ENCODE measurements around the gene ZNF432.

DNA sequence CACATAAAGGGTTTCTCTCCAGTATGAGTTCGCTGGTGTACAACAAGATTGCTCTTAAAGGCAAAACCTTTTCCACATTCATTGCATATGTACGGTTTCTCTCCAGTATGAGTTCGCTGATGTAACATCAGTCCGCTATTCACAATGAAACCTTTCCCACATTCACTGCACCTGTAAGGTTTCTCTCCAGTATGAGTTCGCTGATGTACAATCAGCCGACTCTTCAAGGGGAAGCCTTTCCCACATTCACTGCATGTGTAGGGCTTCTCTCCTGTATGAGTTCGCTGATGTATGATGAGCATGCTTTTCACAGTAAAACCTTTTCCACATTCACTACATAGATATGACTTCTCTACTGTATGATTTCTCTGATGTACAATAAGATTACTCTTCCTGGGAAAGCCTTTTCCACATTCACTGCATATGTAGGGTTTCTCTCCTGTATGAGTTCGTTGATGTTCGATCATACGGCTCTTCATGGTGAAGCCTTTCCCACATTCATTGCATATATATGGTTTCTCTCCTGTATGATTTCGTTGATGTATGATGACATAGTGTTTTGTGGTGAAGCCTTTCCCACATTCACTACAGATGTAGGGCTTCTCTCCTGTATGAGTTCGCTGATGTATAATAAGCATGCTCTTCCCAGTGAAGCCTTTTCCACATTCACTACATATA is 14.4 kb downstream of the ZNF432 start:
- TF ChIP-seq, protein P1, sequence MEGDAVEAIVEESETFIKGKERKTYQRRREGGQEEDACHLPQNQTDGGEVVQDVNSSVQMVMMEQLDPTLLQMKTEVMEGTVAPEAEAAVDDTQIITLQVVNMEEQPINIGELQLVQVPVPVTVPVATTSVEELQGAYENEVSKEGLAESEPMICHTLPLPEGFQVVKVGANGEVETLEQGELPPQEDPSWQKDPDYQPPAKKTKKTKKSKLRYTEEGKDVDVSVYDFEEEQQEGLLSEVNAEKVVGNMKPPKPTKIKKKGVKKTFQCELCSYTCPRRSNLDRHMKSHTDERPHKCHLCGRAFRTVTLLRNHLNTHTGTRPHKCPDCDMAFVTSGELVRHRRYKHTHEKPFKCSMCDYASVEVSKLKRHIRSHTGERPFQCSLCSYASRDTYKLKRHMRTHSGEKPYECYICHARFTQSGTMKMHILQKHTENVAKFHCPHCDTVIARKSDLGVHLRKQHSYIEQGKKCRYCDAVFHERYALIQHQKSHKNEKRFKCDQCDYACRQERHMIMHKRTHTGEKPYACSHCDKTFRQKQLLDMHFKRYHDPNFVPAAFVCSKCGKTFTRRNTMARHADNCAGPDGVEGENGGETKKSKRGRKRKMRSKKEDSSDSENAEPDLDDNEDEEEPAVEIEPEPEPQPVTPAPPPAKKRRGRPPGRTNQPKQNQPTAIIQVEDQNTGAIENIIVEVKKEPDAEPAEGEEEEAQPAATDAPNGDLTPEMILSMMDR (IDR thresholded peaks at IDR 0.05): no peak
- no peak for TF ChIP-seq POLR2AphosphoS5 (IDR thresholded peaks at IDR 0.05)
- TF ChIP-seq POLR2A (IDR thresholded peaks at IDR 0.05): no peak
